Left renal pelvis (tissue), 4 donors: ENCODE data around the gene NLGN1. TPM values are rescaled to one million over a fixed set of nuclear protein-coding genes. Genes with fewer than 3 reads are reported as not detected.
"Not testable (repeated sequence)": the region's sequence is repeated elsewhere in the genome, so short reads cannot be mapped to it uniquely, and the experiment has no call there.

Experiments
- DNase-seq, 4 donors: peaks; one replicate each; pipeline ENCODE4 v3.0.0-alpha.2; 2013; ENCODE audit warnings: low read depth in 4 of 4, low spot score in 3 of 4
- polyA plus RNA-seq, 4 donors: library from polyadenylated mRNA; unstranded; fragments of 120-200 nt; gene quantifications; one replicate each; pipeline ENCODE4 v1.2.1, GENCODE V29; 2013; ENCODE audit not compliant: insufficient read length in 4 of 4

The NLGN1 gene
- polyA plus RNA-seq, 4 donors = 1.4 to 5.3 (median 3.7) TPM

DNA sequence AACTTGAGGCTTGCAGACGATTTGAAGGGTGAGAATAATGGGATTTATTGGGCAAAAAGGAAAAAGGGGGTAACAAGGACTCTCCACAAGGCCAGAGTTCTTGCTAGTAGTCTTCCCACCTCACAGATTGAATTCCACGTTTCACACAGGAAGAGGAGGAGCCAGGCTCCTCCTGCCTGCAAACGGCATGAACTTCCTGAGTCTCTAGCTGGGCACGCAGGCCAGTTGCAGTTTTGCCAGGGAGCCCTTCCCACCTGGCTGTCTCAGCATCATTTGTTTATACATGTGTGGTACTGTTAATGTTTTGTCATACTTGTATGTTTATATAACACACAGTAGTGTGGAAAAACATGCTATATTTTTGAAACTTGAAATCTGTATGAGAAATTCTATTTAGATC is 155.0 kb downstream of the NLGN1 start:
- no peak for DNase-seq

GRCh38 chr3:173553635-173554280 is 156.2 kb downstream of the NLGN1 start:
- peak in 2 of 4 donors; percentile 14 to 16 for DNase-seq

GRCh38 chr3:173556546-173556945 is 159.0 kb downstream of the NLGN1 start:
- no peak for DNase-seq

DNA sequence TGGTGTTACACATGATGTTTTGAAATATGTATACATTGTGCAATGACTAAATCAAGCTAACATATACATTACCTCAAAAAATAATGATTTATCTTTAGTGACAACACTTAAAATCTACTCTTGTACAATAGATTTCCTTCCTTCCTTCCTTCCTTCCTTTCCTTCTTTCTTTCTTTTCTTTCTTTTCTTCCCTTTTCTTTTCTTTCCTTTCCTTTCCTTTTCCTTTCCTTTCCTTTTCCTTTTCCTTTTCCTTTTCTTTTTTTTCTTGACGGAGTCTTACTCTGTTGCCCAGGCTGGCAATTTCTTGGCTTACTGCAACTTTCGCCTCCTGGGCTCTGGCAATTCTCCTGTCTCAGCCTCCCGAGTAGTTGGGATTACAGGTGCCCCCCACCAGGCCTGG is 170.5 kb downstream of the NLGN1 start:
- DNase-seq = no peak

DNA sequence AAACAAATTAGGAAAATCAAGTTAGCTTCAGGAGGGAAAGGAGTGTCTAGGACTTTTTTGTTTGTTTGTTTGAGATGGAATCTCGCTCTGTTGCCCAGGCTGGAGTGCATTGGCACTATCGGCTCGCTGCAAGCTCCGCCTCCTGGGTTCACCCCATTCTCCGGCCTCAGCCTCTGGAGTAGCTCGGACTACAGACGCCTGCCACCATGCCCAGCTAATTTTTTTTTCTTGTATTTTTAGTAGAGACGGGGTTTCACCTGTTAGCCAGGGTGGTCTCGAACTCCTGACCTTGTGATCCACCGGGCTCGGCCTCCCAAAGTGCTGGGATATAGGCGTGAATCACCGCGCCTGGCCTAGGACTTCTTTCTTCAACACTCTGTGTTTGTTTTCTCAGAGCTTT is 171.1 kb downstream of the NLGN1 start:
- DNase-seq = no peak

DNA sequence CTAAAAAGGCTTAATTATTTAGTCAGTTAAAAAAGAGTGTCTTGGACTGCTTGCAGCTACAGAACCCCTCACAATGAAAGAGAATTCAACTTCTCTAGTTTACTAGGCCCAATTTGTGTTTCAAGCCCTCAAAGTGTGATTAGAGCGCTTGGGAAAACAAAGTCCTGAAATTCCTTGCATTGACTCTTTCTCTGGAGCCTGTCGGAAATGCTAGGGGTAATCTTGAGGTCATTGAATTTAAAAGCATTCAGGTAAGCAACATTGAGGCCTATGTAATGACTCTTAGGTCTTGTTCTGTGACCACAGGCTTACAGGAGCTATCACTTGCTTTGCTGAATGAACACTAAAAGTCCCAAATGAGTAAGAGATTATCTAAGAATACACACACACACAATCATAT is 186.0 kb downstream of the NLGN1 start:
- DNase-seq = no peak

GRCh38 chr3:173584093-173584837 is 186.7 kb downstream of the NLGN1 start:
- peak; percentile 29 to 56 (median 42) for DNase-seq

DNA sequence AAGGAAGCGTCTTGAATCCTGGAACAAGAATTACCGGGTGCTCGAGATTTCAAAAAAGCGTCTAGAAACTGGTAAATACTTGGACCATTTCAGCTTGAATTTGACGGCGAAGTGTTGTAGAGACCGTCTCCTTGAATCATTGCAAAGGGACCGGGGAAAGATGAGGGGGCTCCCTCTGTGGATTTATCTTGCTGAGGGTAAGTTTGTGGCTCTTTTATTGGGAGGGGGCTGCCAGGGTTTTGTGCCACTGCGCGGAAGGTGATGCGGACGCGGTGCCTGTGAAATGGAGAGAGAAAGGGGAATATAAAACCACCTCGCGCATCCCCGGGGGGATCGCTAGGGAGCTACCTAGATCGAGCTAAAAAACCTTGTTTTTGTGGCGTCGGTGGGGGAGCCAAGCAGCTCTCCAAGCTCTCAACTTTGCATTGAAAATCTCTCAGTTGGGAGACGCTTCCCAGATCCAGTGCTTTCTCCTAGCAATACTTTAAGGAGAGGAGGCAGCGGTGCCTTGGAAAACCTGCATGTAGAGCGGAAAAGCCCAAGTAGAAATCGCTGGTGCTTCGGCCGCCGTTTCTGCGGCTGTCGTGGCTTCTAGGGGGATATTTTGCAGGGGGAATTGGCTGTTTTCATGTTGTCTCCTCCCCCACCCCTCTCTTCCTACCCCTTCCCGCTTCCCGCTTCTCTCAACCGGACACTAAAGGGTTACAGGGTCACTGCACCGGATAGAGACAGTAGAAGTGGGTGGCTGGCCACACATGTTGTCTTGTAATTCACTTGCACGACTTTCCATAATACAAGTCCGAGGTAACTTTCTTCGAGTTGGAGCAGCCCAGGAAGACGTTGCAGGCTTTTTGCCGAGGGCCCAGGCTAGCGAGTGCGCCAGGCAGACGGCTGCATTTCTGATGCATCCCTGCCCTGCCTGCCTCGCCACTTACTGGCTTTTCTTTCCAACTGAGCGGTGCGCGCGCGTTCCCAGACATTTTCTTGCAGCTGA is 187.6 kb downstream of the NLGN1 start:
- peak; percentile 24 to 38 (median 30) for DNase-seq

GRCh38 chr3:173586166-173586565 is 188.6 kb downstream of the NLGN1 start:
- DNase-seq = no peak

DNA sequence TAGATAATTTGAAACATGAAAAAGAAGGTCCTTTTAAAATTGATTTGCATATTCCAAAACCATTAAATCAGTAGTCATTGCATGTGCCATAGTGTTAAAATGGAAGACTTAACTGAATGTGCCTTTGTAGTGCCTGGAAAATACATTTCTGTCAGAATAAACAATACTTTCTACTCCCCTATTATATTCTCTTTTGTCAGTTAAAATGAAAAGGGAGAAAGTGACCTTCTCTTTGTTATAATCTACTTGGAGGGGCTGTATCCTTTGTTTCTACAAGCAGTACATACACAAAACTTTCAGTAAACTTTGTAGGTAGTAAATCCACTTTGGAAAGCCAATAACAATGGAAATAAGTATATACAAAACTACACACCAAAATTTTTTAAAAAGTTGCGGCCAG is 189.5 kb downstream of the NLGN1 start:
- DNase-seq = no peak

GRCh38 chr3:173588556-173588955 is 191.0 kb downstream of the NLGN1 start:
- no peak for DNase-seq

GRCh38 chr3:173589116-173589515 is 191.6 kb downstream of the NLGN1 start:
- DNase-seq = no peak

GRCh38 chr3:173591401-173591800 is 193.9 kb downstream of the NLGN1 start:
- DNase-seq = no peak

DNA sequence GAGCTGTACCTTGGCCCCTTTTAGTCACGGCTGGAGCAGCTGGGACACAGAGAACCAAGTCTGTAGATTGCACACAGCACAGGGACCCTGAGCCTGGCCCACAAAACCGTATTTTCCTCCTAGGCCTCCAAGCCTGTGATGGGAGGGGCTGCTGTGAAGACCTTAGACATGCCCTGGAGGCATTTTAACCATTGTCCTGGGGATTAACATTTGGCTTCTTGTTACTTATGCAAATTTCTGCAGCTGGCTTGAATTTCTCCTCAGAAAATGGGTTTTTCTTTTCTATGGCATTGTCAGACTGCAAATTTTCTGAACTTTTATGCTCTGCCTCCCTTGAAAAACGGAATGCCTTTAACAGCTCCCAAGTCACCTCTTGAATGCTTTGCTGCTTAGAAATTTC is 197.3 kb downstream of the NLGN1 start:
- not testable (repeated sequence) for DNase-seq

DNA sequence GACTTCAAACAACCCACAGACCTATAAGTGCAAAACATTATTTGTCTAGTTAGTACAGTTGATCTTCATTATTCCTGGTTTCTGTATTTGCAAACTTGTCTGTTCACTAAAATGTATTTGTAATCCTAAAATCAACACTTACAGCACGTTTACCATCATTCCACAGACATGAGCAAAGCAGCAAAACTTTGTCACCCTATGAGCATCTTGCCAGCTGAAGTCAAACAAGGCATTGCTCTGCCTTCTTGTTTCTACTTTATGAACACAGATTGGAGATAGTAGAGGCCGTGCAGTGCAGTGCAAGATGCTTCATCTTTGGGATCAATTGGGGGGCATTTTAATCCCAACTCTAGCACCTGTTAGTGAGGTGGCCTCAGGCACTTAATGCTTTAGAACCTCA is 202.1 kb downstream of the NLGN1 start:
- no peak for DNase-seq

DNA sequence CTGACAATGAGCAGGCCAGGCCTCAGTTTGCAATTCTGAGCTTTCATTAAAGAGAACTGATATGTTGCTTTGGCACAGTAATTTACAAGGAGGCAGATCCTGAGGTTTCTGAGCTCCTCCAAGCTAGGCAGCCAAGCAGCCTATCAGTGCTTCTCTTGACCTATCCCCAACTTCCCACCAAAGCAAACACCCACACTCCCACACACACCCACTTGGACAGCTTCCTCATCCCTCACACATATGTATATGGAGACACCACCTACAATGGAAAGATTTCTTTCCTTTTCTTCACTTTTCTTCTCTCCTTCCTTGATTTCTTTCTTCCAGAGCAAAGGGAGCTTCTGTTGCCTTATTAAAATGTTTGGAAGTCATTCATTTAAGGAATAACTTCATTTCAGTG is 217.0 kb downstream of the NLGN1 start:
- DNase-seq = no peak

GRCh38 chr3:173615661-173616060 is 218.1 kb downstream of the NLGN1 start:
- no peak for DNase-seq

- DNase-seq = no peak
Measured at GRCh38 chr3:173617490-173617889, 219.9 kb downstream of the NLGN1 start.

DNA sequence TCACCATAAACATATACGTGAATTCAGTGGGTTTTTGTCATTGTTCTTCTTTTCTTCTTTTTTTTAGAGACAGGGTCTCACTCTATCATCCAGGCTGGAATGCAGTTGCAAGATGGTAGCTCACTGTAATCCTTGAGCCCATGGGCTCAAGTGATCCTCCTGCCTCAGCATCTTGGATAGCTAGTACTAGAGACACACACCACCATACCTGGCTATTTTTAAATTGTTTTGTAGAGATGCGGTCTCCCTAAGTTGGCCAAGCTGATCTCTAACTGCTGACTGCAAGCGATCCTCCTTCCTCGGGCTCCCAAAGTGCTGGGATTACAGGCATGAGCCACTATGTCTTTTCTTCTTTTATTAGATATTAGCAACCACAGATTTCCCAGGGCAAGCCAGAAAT is 220.6 kb downstream of the NLGN1 start:
- no peak for DNase-seq

- no peak for DNase-seq
Measured at GRCh38 chr3:173618703-173619102, 221.2 kb downstream of the NLGN1 start.

DNA sequence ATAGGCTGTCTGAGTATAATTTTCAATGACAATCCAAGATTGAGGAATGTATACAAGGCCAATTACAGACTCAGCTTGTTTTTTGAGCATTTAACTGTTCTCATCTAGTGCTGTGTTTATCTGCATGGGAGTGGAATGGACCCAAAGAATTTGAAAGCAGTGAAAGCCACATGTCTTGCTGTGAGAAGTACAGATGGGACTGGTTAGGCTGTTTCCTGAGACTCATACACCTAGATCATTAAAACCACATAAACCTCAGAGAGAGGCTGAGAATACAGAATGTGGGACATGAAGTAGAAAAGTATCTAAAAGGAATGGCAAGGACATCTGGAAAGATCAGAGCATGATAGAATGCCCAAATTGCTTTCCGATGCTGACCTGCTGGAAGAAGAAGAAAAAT is 224.6 kb downstream of the NLGN1 start:
- DNase-seq = no peak
